H1 (cell line): Measurements from ENCODE around the gene NSF. TPM values are rescaled to one million over a fixed set of nuclear protein-coding genes. Genes with fewer than 3 reads are reported as not detected.

Source experiments
- CTCF ChIA-PET: fragments of 300-600 bp; sonication (Branson Sonifier 250); formaldehyde crosslinking; loops from one replicate; lab custom pipeline; 2021; ENCODE audit not compliant: partially characterized antibody; lab: Charles Lee
- POLR2A ChIA-PET: fragments of 300-600 bp; sonication (Branson Sonifier 250); formaldehyde crosslinking; loops from one replicate; lab custom pipeline; 2021; ENCODE audit warnings: inconsistent platforms; ENCODE audit not compliant: partially characterized antibody; lab: Charles Lee
- DNase-seq, 2 experiments: peaks; one replicate each; pipeline versions ENCODE4 v3.0.0 to v3.0.0-alpha.2; 2010 to 2022; ENCODE audit warnings: low spot score in 2 of 2, low read depth in 1 of 2, mixed read lengths in 1 of 2
- FAIRE-seq: peaks from 2 replicates; lab custom pipeline; 2011; peaks lifted over from hg19 to GRCh38; lab: Jason Lieb, UNC
- H2AFZ ChIP-seq: 2 replicates; pipeline ENCODE4 v1.8.1; 2012; ENCODE audit warnings: low read length, inconsistent platforms
- H2AK5ac ChIP-seq: 2 replicates; pipeline ENCODE4 v1.6.1; 2013; ENCODE audit warnings: low read depth, low read length
- H2BK120ac ChIP-seq: replicated peaks from 2 replicates; pipeline ENCODE3; 2013; ENCODE audit warnings: low read depth, low read length, inconsistent platforms
- H2BK12ac ChIP-seq: 2 replicates; pipeline ENCODE4 v1.6.1; 2013; ENCODE audit warnings: low read depth, low read length
- H2BK15ac ChIP-seq: 2 replicates; pipeline ENCODE4 v1.6.1; 2013; ENCODE audit warnings: low read length
- H2BK20ac ChIP-seq: 2 replicates; pipeline ENCODE4 v1.6.1; 2013; ENCODE audit warnings: low read length
- H2BK5ac ChIP-seq: 2 replicates; pipeline ENCODE4 v1.6.1; 2013; ENCODE audit warnings: low read depth, low read length
- H3K14ac ChIP-seq: 2 replicates; pipeline ENCODE4 v1.6.1; 2013; ENCODE audit warnings: inconsistent platforms; ENCODE audit not compliant: insufficient read length
- H3K18ac ChIP-seq: 2 replicates; pipeline ENCODE4 v1.6.1; 2013; ENCODE audit warnings: low read length; ENCODE audit errors: extremely low read depth
- H3K23ac ChIP-seq: 2 replicates; pipeline ENCODE4 v1.6.1; 2013; ENCODE audit warnings: inconsistent platforms; ENCODE audit not compliant: insufficient read length
- H3K23me2 ChIP-seq: 2 replicates; pipeline ENCODE4 v1.6.1; 2013; ENCODE audit warnings: low read depth, low read length
- H3K27ac ChIP-seq: 2 replicates; pipeline ENCODE4 v1.6.1; 2011; ENCODE audit warnings: low read depth, low read length, inconsistent platforms
- H3K27me3 ChIP-seq, 4 experiments: replicated peaks in 1 of 4; 1 replicate in 1 of 4; 2 replicates in 3 of 4; pipeline versions ENCODE4 v1.6.1 to v1.8.1; 2011 to 2013; ENCODE audit warnings: low read length in 3 of 4, mild to moderate bottlenecking in 3 of 4, inconsistent platforms in 2 of 4, mixed read lengths in 2 of 4, moderate library complexity in 1 of 4; ENCODE audit not compliant: control insufficient read depth in 3 of 4, insufficient read depth in 3 of 4; ENCODE audit errors: extremely low read depth in 1 of 4
- H3K36me3 ChIP-seq, 4 experiments: 2 replicates each; pipeline versions ENCODE4 v1.6.1 to v1.8.1; 2011 to 2013; ENCODE audit warnings: mild to moderate bottlenecking in 4 of 4, low read length in 3 of 4, moderate library complexity in 2 of 4, control low read depth in 1 of 4, inconsistent platforms in 1 of 4; ENCODE audit not compliant: insufficient read depth in 4 of 4, control insufficient read depth in 2 of 4
- H3K4ac ChIP-seq: replicated peaks from 2 replicates; pipeline ENCODE3; 2013; ENCODE audit warnings: low read length, low read depth, mixed read lengths, inconsistent platforms; ENCODE audit not compliant: insufficient read length
- H3K4me1 ChIP-seq, 4 experiments: replicated peaks in 1 of 4; 1 replicate in 1 of 4; 2 replicates in 3 of 4; pipeline versions ENCODE4 v1.6.1 to v1.8.1; 2011 to 2013; ENCODE audit warnings: low read length in 3 of 4, inconsistent platforms in 2 of 4, mixed read lengths in 1 of 4; ENCODE audit not compliant: insufficient read depth in 4 of 4, control insufficient read depth in 3 of 4
- H3K4me2 ChIP-seq, 2 experiments: 2 replicates each; pipeline versions ENCODE4 v1.6.1 to v1.8.1; 2011 to 2013; ENCODE audit warnings: low read depth in 2 of 2, low read length in 2 of 2, control low read depth in 1 of 2, inconsistent platforms in 1 of 2, mild to moderate bottlenecking in 1 of 2; ENCODE audit not compliant: insufficient read depth in 1 of 2
- H3K4me3 ChIP-seq, 4 experiments: fragments of 200-600, 300-600 bp in 1 of 4; sonication (generic), shearing (Covaris generic), sonication (Bioruptor Twin) in 1 of 4; 2 replicates each; pipeline versions ENCODE4 v1.5.1 to v1.8.1; 2011 to 2016; ENCODE audit warnings: low read length in 4 of 4, low read depth in 3 of 4, control low read depth in 2 of 4, inconsistent platforms in 2 of 4, mild to moderate bottlenecking in 2 of 4, mixed read lengths in 1 of 4, moderate library complexity in 1 of 4; ENCODE audit not compliant: insufficient read depth in 2 of 4; ENCODE audit errors: extremely low read depth in 1 of 4
- H3K56ac ChIP-seq: replicated peaks from 2 replicates; pipeline ENCODE3; 2013; ENCODE audit warnings: low read depth, mild to moderate bottlenecking, mixed read lengths, low read length, inconsistent platforms; ENCODE audit not compliant: insufficient read length
- H3K79me1 ChIP-seq: 2 replicates; pipeline ENCODE4 v1.6.1; 2013; ENCODE audit warnings: low read depth, low read length, control low read depth
- H3K79me2 ChIP-seq, 2 experiments: 2 replicates each; pipeline versions ENCODE4 v1.6.1 to v1.8.1; 2012 to 2013; ENCODE audit warnings: low read length in 2 of 2, mild to moderate bottlenecking in 2 of 2, inconsistent platforms in 1 of 2; ENCODE audit not compliant: insufficient read depth in 2 of 2, control insufficient read depth in 1 of 2
- H3K9ac ChIP-seq, 4 experiments: replicated peaks in 1 of 4; 1 replicate in 1 of 4; 2 replicates in 3 of 4; pipeline versions ENCODE4 v1.6.1 to v1.8.1; 2011 to 2013; ENCODE audit warnings: low read depth in 3 of 4, low read length in 3 of 4, control low read depth in 2 of 4, mild to moderate bottlenecking in 2 of 4, moderate library complexity in 2 of 4, inconsistent platforms in 1 of 4; ENCODE audit errors: extremely low read depth in 1 of 4
- H3K9me3 ChIP-seq, 2 experiments: 2 replicates each; pipeline versions ENCODE4 v1.6.1 to v1.8.1; 2012 to 2013; ENCODE audit warnings: mild to moderate bottlenecking in 2 of 2, moderate library complexity in 2 of 2, control low read depth in 1 of 2, inconsistent platforms in 1 of 2, low read depth in 1 of 2, low read length in 1 of 2, mixed read lengths in 1 of 2; ENCODE audit not compliant: insufficient read depth in 2 of 2
- H4K20me1 ChIP-seq, 2 experiments: replicated peaks in 1 of 2; 2 replicates each; pipeline versions ENCODE3 to v1.8.1; 2011 to 2013; ENCODE audit warnings: inconsistent platforms in 2 of 2, low read length in 2 of 2, mild to moderate bottlenecking in 1 of 2; ENCODE audit not compliant: insufficient read depth in 2 of 2, control insufficient read depth in 1 of 2
- H4K5ac ChIP-seq: 2 replicates; pipeline ENCODE4 v1.6.1; 2013; ENCODE audit warnings: low read length, low read depth, mixed read lengths, inconsistent platforms; ENCODE audit not compliant: insufficient read length
- H4K8ac ChIP-seq: 2 replicates; pipeline ENCODE4 v1.8.0; 2013; ENCODE audit warnings: mild to moderate bottlenecking, moderate library complexity, low read length, inconsistent platforms; ENCODE audit not compliant: insufficient read depth; ENCODE audit errors: extremely low read depth
- H4K91ac ChIP-seq: replicated peaks from 2 replicates; pipeline ENCODE3; 2013; ENCODE audit warnings: low read length, mixed read lengths, inconsistent platforms; ENCODE audit not compliant: insufficient read length
- CHD2 ChIP-seq: IDR thresholded peaks from 2 replicates; pipeline ENCODE4 v1.6.1; 2012; ENCODE audit warnings: low read length, improper control_type of control experiment
- SP2 ChIP-seq: IDR thresholded peaks from 2 replicates; pipeline ENCODE4 v1.6.1; 2012; ENCODE audit warnings: mild to moderate bottlenecking, low read length, inconsistent platforms
- WGBS, 2 experiments: shearing (Covaris generic) in 1 of 2; methylation state at CpG; one replicate each; pipeline versions ENCODE4 v1.1.6 to v1.1.7; 2013 to 2015; ENCODE audit warnings: low lambda C conversion rate in 2 of 2, mixed read lengths in 2 of 2, inconsistent platforms in 1 of 2, low coverage in 1 of 2, missing lambda C conversion rate in 1 of 2; ENCODE audit not compliant: insufficient replicate concordance in 2 of 2, insufficient coverage in 1 of 2, insufficient read length in 1 of 2; ENCODE audit errors: extremely low coverage in 1 of 2, missing lambda C conversion rate in 1 of 2; 5-methylcytosine and 5-hydroxymethylcytosine counted together
- polyA plus RNA-seq, 7 experiments: library from polyadenylated mRNA; depleted of rRNA in 3 of 7; stranded (reverse) in 5 of 7; unstranded in 2 of 7; fragments of >200 nt in 5 of 7; fragments of 200-250 nt in 2 of 7; gene quantifications; 1 replicate in 5 of 7; 2 replicates in 1 of 7; 4 replicates in 1 of 7; pipeline versions ENCODE4 v1.2.1 to v1.2.3, GENCODE V29; 2011 to 2013; ENCODE audit warnings: missing spikeins in 2 of 7, mixed read lengths in 2 of 7
- total RNA-seq: library from RNA; stranded (reverse); fragmentation: NEBNext Ultra II Directional; extraction: Animal tissue kit (Norgen Biotek cat#: 25700); gene quantifications from 2 replicates; pipeline ENCODE4 v1.2.1, GENCODE V29; 2021

Gene NSF
- total and polyA plus RNA-seq, 2 of the 8 experiments (the other 6 are each of a cell fraction or from before 2014, with no cell fraction given), result 13.0 to 27.7 TPM

GRCh38 chr17:46802800-46803199 lies 212.3 kb downstream of the NSF start:
- Histone ChIP-seq H3K56ac (no peak overlapping the region), H3K79me1 (no peaks in the 10 kb centered on the region), H4K91ac (no peak overlapping the region), H3K18ac (no peak overlapping the region), H3K9me3 (no peaks in the 10 kb centered on the region), H3K4me2 (no peak overlapping the region), H2BK5ac (no peak overlapping the region), H3K4me3 (no peak overlapping the region), H4K8ac (no peak overlapping the region), H3K4ac (no peak overlapping the region), H3K27me3 (no peaks in the 10 kb centered on the region), H2BK120ac (no peak overlapping the region), H3K9ac (no peak overlapping the region), H2BK12ac (no peak overlapping the region), H3K36me3 (no peaks in the 10 kb centered on the region), H3K23me2 (no peaks in the 10 kb centered on the region), H3K79me2 (no peaks in the 10 kb centered on the region), H4K5ac (no peak overlapping the region), H4K20me1 (no peaks in the 10 kb centered on the region), H3K23ac (no peak overlapping the region), H2BK20ac (no peak overlapping the region), H3K27ac (no peak overlapping the region), H3K14ac (no peak overlapping the region), H2AFZ (no peak overlapping the region), H3K4me1 (no peaks in the 10 kb centered on the region), H2AK5ac (no peak overlapping the region), H2BK15ac (no peak overlapping the region)
- FAIRE-seq, result no peak
- no peak for DNase-seq
- ChIA-PET POLR2A (interaction anchor here (1.1 kb wide), 1 partner anchor 18 kb away, joined by 3 read pairs; no protein-coding TSS in a partner anchor), CTCF (interaction anchor here (0.8 to 2.2 kb wide), 3 partner anchors 12 to 37 kb away, joined by 3 to 6 read pairs (median 3); no protein-coding TSS in a partner anchor)
- TF ChIP-seq SP2 (no peak), CHD2 (no peak)
- 74% methylated on average over 7 of the region's 7 CpGs; no CpG with 5 or more reads in 1 of the 2 experiments for WGBS, 2 experiments
